ENCODE measurements around the gene CITED4. TPM values are rescaled to one million over a fixed set of nuclear protein-coding genes. Genes with fewer than 3 reads are reported as not detected.

The CITED4 gene
- total and polyA plus RNA-seq, 2 donors (not counting 3 experiments of a cell fraction or from before 2014, with no cell fraction given) = 3.8 to 11.3 TPM

DNA sequence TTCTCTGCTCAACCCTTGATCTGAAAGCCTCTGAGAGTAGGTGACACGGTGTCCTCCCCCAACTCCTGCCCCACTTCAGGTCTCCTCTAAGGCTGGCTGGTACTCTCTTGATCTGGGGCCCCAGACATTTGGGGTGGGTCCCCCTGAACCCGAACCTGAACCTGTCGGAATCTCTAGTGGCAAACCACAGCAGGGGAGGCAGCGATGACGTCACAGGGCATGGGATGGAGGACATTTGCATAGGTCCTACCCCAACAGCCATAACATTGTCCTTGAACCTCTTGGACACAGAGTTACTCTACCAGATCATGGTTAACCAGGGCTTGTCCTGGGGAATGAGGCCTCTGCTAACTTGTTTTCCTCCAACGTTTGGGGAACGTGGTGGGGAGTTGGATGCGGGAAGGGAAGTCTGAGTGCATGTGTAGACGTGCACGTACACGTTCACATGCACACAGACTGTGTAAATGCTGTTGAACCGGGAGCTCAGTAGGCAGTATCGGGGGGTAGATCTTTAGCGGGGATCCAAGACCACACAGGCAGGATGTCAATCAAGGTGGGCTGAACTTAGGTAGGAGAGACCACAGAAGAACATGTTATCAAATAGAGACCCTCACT is 32.4 kb downstream of the CITED4 start:
- Histone ChIP-seq H3K36me3 (ENCODE audit: control insufficient read depth in 2 of 2, extremely low read depth in 1 of 2, insufficient read depth in 2 of 2, low read length in 2 of 2) (no peaks in the 10 kb centered on the region), H3K4me3 (replicated peaks in 1 of 3; ENCODE audit: insufficient read depth in 1 of 3, low read depth in 1 of 3, low read length in 3 of 3) (no peak overlapping the region), H3K79me2 (ENCODE audit: control insufficient read depth, insufficient read depth, low read length) (no peaks in the 10 kb centered on the region), H4K20me1 (replicated peaks; ENCODE audit: control insufficient read depth, extremely low read depth, insufficient read depth, low read length) (no peaks in the 10 kb centered on the region), H3K9me3 (replicated peaks; ENCODE audit: control insufficient read depth, insufficient read depth, low read length) (no peaks in the 10 kb centered on the region), H3K27ac (ENCODE audit: insufficient read depth, low read depth, low read length) (no peak overlapping the region), H3K4me1 (ENCODE audit: control insufficient read depth, extremely low read depth, insufficient read depth, low read length) (no peaks in the 10 kb centered on the region), H3K9ac (replicated peaks; ENCODE audit: extremely low read depth, insufficient read depth, low read length) (no peak overlapping the region), H3K4me2 (ENCODE audit: insufficient read depth, low read length) (no peak overlapping the region), H3K27me3 (ENCODE audit: control insufficient read depth in 2 of 2, insufficient read depth in 2 of 2, low read length in 2 of 2) (peaks cover 0 to 4% of the 10 kb centered on the region in 2 experiments), H2AFZ (ENCODE audit: low read depth, low read length) (no peak overlapping the region), H3K9me1 (replicated peaks; ENCODE audit: control insufficient read depth, extremely low read depth, insufficient read depth, low read length) (no peaks in the 10 kb centered on the region)
- FAIRE-seq = no peak
- no TSS peak for BruUV-seq (replicated peaks)
- ChIA-PET CTCF (no interaction called here), POLR2A (no interaction called here)
- no peak for DNase-seq (ENCODE audit: low read depth, low spot score)
- dilution Hi-C loops (cut with MboI; ENCODE audit: extremely low pct_ligation_motif_present, low sequenced_read_pairs) (no loop called here), intact Hi-C loops (cut with micrococcal nuclease) (no loop called here)
- TF ChIP-seq, protein P1, sequence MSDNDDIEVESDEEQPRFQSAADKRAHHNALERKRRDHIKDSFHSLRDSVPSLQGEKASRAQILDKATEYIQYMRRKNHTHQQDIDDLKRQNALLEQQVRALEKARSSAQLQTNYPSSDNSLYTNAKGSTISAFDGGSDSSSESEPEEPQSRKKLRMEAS (IDR thresholded peaks at IDR 0.05; ENCODE audit: insufficient read depth, insufficient read length) = no peak
- TF ChIP-seq POLR2A (IDR thresholded peaks at IDR 0.05; ENCODE audit: low read depth, low read length) (no peak), EZH2 (IDR thresholded peaks at IDR 0.05; ENCODE audit: borderline replicate concordance, low read depth, low read length, severe bottlenecking) (no peak), POLR2AphosphoS5 (IDR thresholded peaks at IDR 0.05; ENCODE audit: insufficient read depth, low read depth, low read length) (no peak)

DNA sequence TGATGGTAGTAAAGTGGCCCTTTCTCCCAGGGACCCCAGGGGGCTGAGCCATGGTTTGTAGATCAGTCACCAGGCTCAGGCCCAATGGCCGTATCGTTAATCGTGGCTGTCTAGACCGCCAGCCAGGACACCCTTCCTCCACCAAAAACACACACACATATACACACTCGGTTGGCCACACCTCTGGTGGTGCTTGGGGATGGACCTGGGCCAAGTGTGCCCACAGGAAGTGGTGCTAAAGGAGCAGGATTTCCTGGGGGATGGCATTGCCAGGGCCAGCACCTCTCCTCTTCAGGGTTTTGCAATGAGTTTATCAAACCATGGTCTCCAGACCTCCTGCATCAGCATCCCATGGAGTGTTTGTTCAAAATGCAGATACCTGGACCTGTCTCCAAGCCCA is 36.2 kb downstream of the CITED4 start:
- no peaks in the 10 kb centered on the region for H3K79me2 ChIP-seq (ENCODE audit: control insufficient read depth, insufficient read depth, low read length)
- FAIRE-seq (no peak), DNase-seq (ENCODE audit: low read depth, low spot score) (no peak)
- H2AFZ ChIP-seq (ENCODE audit: low read depth, low read length) = no peak overlapping the region
- no peak overlapping the region for H3K4me3 ChIP-seq (replicated peaks in 1 of 3; ENCODE audit: insufficient read depth in 1 of 3, low read depth in 1 of 3, low read length in 3 of 3)
- H3K4me1 ChIP-seq (ENCODE audit: control insufficient read depth, extremely low read depth, insufficient read depth, low read length) = no peaks in the 10 kb centered on the region
- BruUV-seq (replicated peaks) = no TSS peak
- no peaks in the 10 kb centered on the region for H3K9me3 ChIP-seq (replicated peaks; ENCODE audit: control insufficient read depth, insufficient read depth, low read length)
- no peak overlapping the region for H3K4me2 ChIP-seq (ENCODE audit: insufficient read depth, low read length)
- H3K9me1 ChIP-seq (replicated peaks; ENCODE audit: control insufficient read depth, extremely low read depth, insufficient read depth, low read length) = no peaks in the 10 kb centered on the region
- no peak overlapping the region for H3K27ac ChIP-seq (ENCODE audit: insufficient read depth, low read depth, low read length)
- no peaks in the 10 kb centered on the region for H3K36me3 ChIP-seq (ENCODE audit: control insufficient read depth in 2 of 2, extremely low read depth in 1 of 2, insufficient read depth in 2 of 2, low read length in 2 of 2)
- intact Hi-C loops (cut with micrococcal nuclease) = no loop called here
- TF ChIP-seq POLR2AphosphoS5 (IDR thresholded peaks at IDR 0.05; ENCODE audit: insufficient read depth, low read depth, low read length) = no peak
- no peak for TF ChIP-seq GATA2 (IDR thresholded peaks at IDR 0.05; ENCODE audit: insufficient read depth, insufficient read length, low read depth, low read length)
- TF ChIP-seq, protein P1 (IDR thresholded peaks at IDR 0.05; ENCODE audit: insufficient read depth, insufficient read length) = no peak
- TF ChIP-seq FOS (IDR thresholded peaks at IDR 0.05; ENCODE audit: borderline replicate concordance, insufficient read depth, low read length) = no peak
- TF ChIP-seq EZH2 (IDR thresholded peaks at IDR 0.05; ENCODE audit: borderline replicate concordance, low read depth, low read length, severe bottlenecking) = no peak
- TF ChIP-seq MYC (IDR thresholded peaks at IDR 0.05; ENCODE audit: low read depth, low read length) = no peak
- TF ChIP-seq, protein P2, sequence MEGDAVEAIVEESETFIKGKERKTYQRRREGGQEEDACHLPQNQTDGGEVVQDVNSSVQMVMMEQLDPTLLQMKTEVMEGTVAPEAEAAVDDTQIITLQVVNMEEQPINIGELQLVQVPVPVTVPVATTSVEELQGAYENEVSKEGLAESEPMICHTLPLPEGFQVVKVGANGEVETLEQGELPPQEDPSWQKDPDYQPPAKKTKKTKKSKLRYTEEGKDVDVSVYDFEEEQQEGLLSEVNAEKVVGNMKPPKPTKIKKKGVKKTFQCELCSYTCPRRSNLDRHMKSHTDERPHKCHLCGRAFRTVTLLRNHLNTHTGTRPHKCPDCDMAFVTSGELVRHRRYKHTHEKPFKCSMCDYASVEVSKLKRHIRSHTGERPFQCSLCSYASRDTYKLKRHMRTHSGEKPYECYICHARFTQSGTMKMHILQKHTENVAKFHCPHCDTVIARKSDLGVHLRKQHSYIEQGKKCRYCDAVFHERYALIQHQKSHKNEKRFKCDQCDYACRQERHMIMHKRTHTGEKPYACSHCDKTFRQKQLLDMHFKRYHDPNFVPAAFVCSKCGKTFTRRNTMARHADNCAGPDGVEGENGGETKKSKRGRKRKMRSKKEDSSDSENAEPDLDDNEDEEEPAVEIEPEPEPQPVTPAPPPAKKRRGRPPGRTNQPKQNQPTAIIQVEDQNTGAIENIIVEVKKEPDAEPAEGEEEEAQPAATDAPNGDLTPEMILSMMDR (IDR thresholded peaks at IDR 0.05; ENCODE audit: extremely low read depth in 1 of 2, insufficient read depth in 1 of 2, low read depth in 1 of 2, low read length in 2 of 2) = no peak
- H3K27me3 ChIP-seq (ENCODE audit: control insufficient read depth in 2 of 2, insufficient read depth in 2 of 2, low read length in 2 of 2) = peaks cover 0 to 4% of the 10 kb centered on the region in 2 experiments
- no peak overlapping the region for H3K9ac ChIP-seq (replicated peaks; ENCODE audit: extremely low read depth, insufficient read depth, low read length)
- dilution Hi-C loops (cut with MboI; ENCODE audit: extremely low pct_ligation_motif_present, low sequenced_read_pairs) = no loop called here
- no peaks in the 10 kb centered on the region for H4K20me1 ChIP-seq (replicated peaks; ENCODE audit: control insufficient read depth, extremely low read depth, insufficient read depth, low read length)
- POLR2A ChIA-PET = no interaction called here
- CTCF ChIA-PET = interaction anchor here (1.2 kb wide), 1 partner anchor 52 kb away, joined by 3 read pairs; no protein-coding TSS in a partner anchor
